Heart right ventricle (tissue), 16 donors: ENCODE data around the gene SEPTIN11. TPM values are rescaled to one million over a fixed set of nuclear protein-coding genes. Genes with fewer than 3 reads are reported as not detected.

Experiments
- ATAC-seq, 8 donors: fragments of 200-7000 bp; cut with Tn5 transposase; one replicate each; pipeline ENCODE4 v1.9.1; 2020; ENCODE audit warnings: mild to moderate bottlenecking in 8 of 8, moderate library complexity in 8 of 8, moderate number of reproducible peaks in 1 of 8
- DNase-seq, 2 donors: peaks; one replicate each; pipeline ENCODE4 v3.0.0-alpha.2; 2020
- H3K27ac ChIP-seq, 10 donors: fragments of 200-600 bp; sonication (generic) in 2 of 10; one replicate each; pipeline versions ENCODE4 v1.5.0 to v1.8.0; 2020 to 2022; ENCODE audit warnings: mild to moderate bottlenecking in 3 of 10
- H3K27me3 ChIP-seq, 7 donors: fragments of 200-600 bp; one replicate each; pipeline ENCODE4 v1.8.0; 2021 to 2022; ENCODE audit warnings: mild to moderate bottlenecking in 2 of 7
- H3K36me3 ChIP-seq, 9 donors: fragments of 200-600 bp; sonication (generic) in 1 of 9; one replicate each; pipeline versions ENCODE4 v1.5.0 to v1.8.0; 2020 to 2022; ENCODE audit warnings: mild to moderate bottlenecking in 2 of 9
- H3K4me1 ChIP-seq, 9 donors: fragments of 200-600 bp; sonication (generic) in 1 of 9; one replicate each; pipeline versions ENCODE4 v1.5.0 to v1.8.0; 2020 to 2022; ENCODE audit warnings: mild to moderate bottlenecking in 4 of 9
- H3K4me3 ChIP-seq, 10 donors: fragments of 200-600 bp; sonication (generic) in 2 of 10; one replicate each; pipeline versions ENCODE4 v1.5.0 to v1.8.0; 2020 to 2022; ENCODE audit warnings: mild to moderate bottlenecking in 7 of 10, moderate library complexity in 2 of 10
- H3K9me3 ChIP-seq, 11 donors: fragments of 200-600 bp in 10 of 11; sonication (generic) in 2 of 11; one replicate each; pipeline versions ENCODE4 v1.5.0 to v1.8.0; 2013 to 2022; ENCODE audit warnings: mild to moderate bottlenecking in 2 of 11, control low read depth in 1 of 11, moderate library complexity in 1 of 11
- WGBS, 2 donors: extraction: QIAGEN DNeasy Blood & Tissue Kit; methylation state at CpG; one replicate each; pipeline ENCODE4 v1.1.7; 2013; ENCODE audit warnings: inconsistent platforms in 1 of 2; 5-methylcytosine and 5-hydroxymethylcytosine counted together
- intact Hi-C, 10 donors: fragments of 100-400 bp; cut with DNase I; formaldehyde crosslinking; loops; one replicate each; pipeline versions ENCODE4 v1.11.1 to v1.14.2; 2022
- polyA plus RNA-seq, 2 donors: library from polyadenylated mRNA; stranded (reverse); fragments of 200-250 nt; gene quantifications; one replicate each; pipeline ENCODE4 v1.2.3, GENCODE V29; 2013
- total RNA-seq, 10 donors: library from RNA; stranded (reverse); fragmentation: NEBNext Ultra II Directional in 3 of 10; extraction: Animal tissue kit (Norgen Biotek cat#: 25700) in 3 of 10; gene quantifications; one replicate each; pipeline versions ENCODE4 v1.2.1 to v1.2.4, GENCODE V29; 2021 to 2023
- TF ChIP-seq, protein P1 (sequence below), 9 donors: fragments of 200-600 bp; sonication (generic) in 2 of 9; IDR thresholded peaks; one replicate each; pipeline versions ENCODE4 v1.5.0 to v1.8.0; 2021 to 2022; ENCODE audit warnings: antibody characterized with exemption in 9 of 9, mild to moderate bottlenecking in 5 of 9, moderate library complexity in 1 of 9
- donor health status: Arrhythmogenic right ventricular cardiomyopathy.
- donor health status: ischemic (EF 13 %, LVEDD 7.1; RV severe dilation, severe dysfunction).
- donor health status: healthy with polysubstance abuse.
- donor health status: DM: no; HTN: yes; CAD: no.
- donor health status: DM: no; HTN: no; CAD: no.
- donor health status: ischemic (EF 25% LVEDD 6.9; RV normal size, moderate dysfunction).
- donor health status: ischemic (EF 25% LVEDD 5.7; RV mildly dilated, moderate dysfunction).
- donor health status: healthy.
- donor health status: DM: yes; HTN: yes; CAD: no.
- donor health status: Ischemic cardiomyopathy.
- donor health status: ischemic (EF 35%, LVEDD 5.7; RV mildly dilated, moderate dysfunction).
- donor health status: nonischemic (EF 11% LVEDD 7.7; RV severe dilation, severe dysfunction).
- donor health status: DM: yes; HTN: yes; CAD: no.
- donor health status: PGD.
- donor health status: ischemic (EF 29% LVEDD 5.4; RV normal size, mild dysfunction).
- donor health status: nonischemic (EF 23%, LVEDD 6.1; RV moderate dilation, normal function).

SEPTIN11 gene
- total and polyA plus RNA-seq, 12 donors: 11.2 to 55.2 (median 29.9) TPM

DNA sequence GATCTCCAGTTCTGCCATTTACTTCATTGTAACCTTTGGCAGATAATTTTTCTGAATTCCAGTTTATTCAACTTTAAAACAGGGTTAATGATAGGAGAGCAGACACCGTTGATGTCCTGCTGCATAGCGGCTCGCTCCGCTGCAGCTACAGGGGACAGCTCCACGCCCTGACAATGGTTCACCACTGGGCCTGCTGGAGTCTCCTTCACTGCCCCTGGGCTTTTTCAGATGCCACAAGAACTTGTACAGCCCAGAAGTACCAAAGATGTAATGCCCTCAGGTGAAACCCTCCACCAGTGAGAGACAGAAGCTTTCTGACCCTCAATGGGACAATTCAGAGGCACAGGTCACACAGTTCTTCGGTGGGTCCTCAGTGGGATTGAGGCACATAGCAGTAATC is 22.7 kb upstream of the SEPTIN11 start:
- ATAC-seq (no peak), DNase-seq (no peak)
- no peaks in the 10 kb centered on the region for H3K4me1 ChIP-seq
- no peak overlapping the region for H3K27ac ChIP-seq
- 83 to 90% methylated on average over 6 of the region's 6 CpGs for WGBS, 2 donors
- no peak overlapping the region for H3K4me3 ChIP-seq
- no peaks in the 10 kb centered on the region for H3K27me3 ChIP-seq
- H3K9me3 ChIP-seq: no peaks in the 10 kb centered on the region
- H3K36me3 ChIP-seq: no peaks in the 10 kb centered on the region
- TF ChIP-seq, protein P1, sequence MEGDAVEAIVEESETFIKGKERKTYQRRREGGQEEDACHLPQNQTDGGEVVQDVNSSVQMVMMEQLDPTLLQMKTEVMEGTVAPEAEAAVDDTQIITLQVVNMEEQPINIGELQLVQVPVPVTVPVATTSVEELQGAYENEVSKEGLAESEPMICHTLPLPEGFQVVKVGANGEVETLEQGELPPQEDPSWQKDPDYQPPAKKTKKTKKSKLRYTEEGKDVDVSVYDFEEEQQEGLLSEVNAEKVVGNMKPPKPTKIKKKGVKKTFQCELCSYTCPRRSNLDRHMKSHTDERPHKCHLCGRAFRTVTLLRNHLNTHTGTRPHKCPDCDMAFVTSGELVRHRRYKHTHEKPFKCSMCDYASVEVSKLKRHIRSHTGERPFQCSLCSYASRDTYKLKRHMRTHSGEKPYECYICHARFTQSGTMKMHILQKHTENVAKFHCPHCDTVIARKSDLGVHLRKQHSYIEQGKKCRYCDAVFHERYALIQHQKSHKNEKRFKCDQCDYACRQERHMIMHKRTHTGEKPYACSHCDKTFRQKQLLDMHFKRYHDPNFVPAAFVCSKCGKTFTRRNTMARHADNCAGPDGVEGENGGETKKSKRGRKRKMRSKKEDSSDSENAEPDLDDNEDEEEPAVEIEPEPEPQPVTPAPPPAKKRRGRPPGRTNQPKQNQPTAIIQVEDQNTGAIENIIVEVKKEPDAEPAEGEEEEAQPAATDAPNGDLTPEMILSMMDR (IDR thresholded peaks at IDR 0.05): no peak
- intact Hi-C loops: no loop called here

- no peaks in the 10 kb centered on the region for H3K9me3 ChIP-seq
- no peaks in the 10 kb centered on the region for H3K4me1 ChIP-seq
- no peaks in the 10 kb centered on the region for H3K27me3 ChIP-seq
- no peak for DNase-seq
- intact Hi-C loops: loop anchor here in 1 of 10 donors (10.0 kb wide), 1 partner anchor 46 kb away; no protein-coding TSS in a partner anchor
- no peaks in the 10 kb centered on the region for H3K36me3 ChIP-seq
- TF ChIP-seq, protein P1 (IDR thresholded peaks at IDR 0.05): no peak
- H3K4me3 ChIP-seq: no peak overlapping the region
- no peak for ATAC-seq
- no peak overlapping the region for H3K27ac ChIP-seq
- WGBS, 2 donors: 90 to 96% methylated on average over 2 of the region's 2 CpGs
These were observed 18.9 kb upstream of the SEPTIN11 start for GRCh38 chr4:76930685-76931084.

- TF ChIP-seq, protein P1 (IDR thresholded peaks at IDR 0.05): no peak
- intact Hi-C loops: loop anchor here in 1 of 10 donors (10.0 kb wide), 1 partner anchor 46 kb away; no protein-coding TSS in a partner anchor
- Histone ChIP-seq H3K27ac (no peak overlapping the region), H3K9me3 (no peaks in the 10 kb centered on the region), H3K4me3 (no peak overlapping the region), H3K36me3 (no peaks in the 10 kb centered on the region), H3K27me3 (no peaks in the 10 kb centered on the region), H3K4me1 (no peaks in the 10 kb centered on the region)
- no peak for ATAC-seq
- DNase-seq: no peak
These were observed 18.5 kb upstream of the SEPTIN11 start for GRCh38 chr4:76931087-76931486.

DNA sequence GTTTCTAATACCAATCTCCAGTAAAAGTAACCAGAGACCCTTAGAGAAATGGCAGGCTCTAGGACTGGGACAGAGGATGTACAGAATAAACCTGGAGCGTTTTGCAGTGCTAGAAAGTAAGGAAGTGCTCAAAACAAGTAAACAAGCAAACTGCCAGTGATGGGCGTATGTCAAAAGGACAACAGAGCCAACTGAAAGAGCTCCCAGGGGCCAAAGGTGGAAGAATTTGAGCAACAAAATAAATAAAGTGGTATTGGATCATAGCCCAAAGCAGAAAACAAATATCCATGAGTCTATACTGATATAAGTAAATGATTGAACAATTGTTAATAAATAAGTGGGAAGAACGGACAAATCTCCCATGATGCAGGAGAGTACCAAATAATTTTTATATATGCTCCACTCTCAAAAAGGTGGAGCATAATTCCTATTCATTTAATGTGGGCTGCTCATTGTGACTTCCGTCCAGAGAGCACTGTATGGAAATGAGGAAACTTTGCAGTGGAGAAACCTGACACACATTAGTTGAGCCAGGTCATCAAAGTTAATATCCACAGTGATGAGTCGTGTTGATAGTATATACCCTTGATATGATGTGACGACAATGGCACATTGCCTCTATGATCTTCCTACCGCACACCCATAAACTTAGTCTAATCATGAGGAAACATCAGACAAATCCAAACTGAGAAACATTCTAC is 17.8 kb upstream of the SEPTIN11 start:
- Histone ChIP-seq H3K27ac (no peak overlapping the region), H3K27me3 (no peaks in the 10 kb centered on the region), H3K9me3 (peaks cover 0 to 5% (median 0%) of the 10 kb centered on the region in 11 donors), H3K4me1 (no peaks in the 10 kb centered on the region), H3K4me3 (no peak overlapping the region), H3K36me3 (no peaks in the 10 kb centered on the region)
- no peak for DNase-seq
- ATAC-seq: no peak
- TF ChIP-seq, protein P1 (IDR thresholded peaks at IDR 0.05): no peak
- intact Hi-C loops: loop anchor here in 1 of 10 donors (10.0 kb wide), 1 partner anchor 47 kb away; no protein-coding TSS in a partner anchor
- 84 to 89% methylated on average over 7 of the region's 7 CpGs for WGBS, 2 donors
